Activated naive CD4-positive, alpha-beta T cell treated with Interleukin-2 at 50 U/mL for 16 hours (primary cell): ENCODE results near the gene SERGEF.

Source experiments
- DNase-seq: peaks from one replicate; pipeline ENCODE4 v3.0.0-alpha.2; 2020

Gene SERGEF

GRCh38 chr11:17744151-17744940 lies 268.5 kb downstream of the SERGEF start:
- DNase-seq, result no peak

DNA sequence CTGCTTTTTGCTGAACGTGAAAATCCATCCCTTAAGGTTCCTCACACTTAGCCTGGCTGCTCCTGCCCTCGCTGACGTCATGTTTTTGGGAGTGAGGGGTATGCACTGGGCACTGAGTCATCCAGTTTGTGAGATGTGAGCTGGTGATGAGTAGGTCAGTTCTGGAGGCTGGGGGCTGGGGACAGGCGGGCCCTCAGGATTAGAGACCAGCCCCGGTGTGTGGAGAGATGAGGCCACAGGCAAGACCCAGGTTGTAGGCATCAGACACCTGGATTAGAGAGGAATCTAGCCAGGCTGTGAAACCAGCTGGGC lies 269.1 kb downstream of the SERGEF start:
- no peak for DNase-seq

- DNase-seq, result no peak
Observed at GRCh38 chr11:17743026-17743807, 269.6 kb downstream of the SERGEF start.

DNA sequence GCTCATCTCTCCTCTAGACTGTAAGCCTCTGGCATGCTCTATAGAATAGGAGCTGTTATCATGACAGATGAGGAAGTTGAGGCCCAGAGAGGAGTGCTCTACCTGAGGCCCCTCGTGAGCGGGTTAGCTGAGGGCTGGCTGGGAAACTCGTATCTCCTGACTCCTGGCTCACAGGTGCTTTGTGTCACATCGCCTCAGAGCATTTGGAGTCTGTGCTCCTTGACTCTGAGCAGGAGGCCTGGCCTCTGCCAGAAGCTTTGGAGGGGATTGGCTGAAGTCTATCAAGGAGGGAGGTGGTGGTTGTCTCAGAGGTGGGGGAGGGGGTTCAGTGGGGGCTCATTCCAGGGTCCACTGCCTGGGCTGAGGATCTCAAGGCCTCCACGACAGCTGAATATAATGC lies 270.8 kb downstream of the SERGEF start:
- DNase-seq, result no peak

- no peak for DNase-seq
Observed at GRCh38 chr11:17741487-17741886, 271.4 kb downstream of the SERGEF start.

GRCh38 chr11:17740649-17741235 lies 272.1 kb downstream of the SERGEF start:
- no peak for DNase-seq

GRCh38 chr11:17739945-17740338 lies 272.9 kb downstream of the SERGEF start:
- DNase-seq, result no peak

- no peak for DNase-seq
Observed at GRCh38 chr11:17738151-17738973, 274.5 kb downstream of the SERGEF start.
